ENCODE data around the gene SRGAP2C. TPM values are rescaled to one million over a fixed set of nuclear protein-coding genes. Genes with fewer than 3 reads are reported as not detected.
"Not testable (repeated sequence)": the region's sequence is repeated elsewhere in the genome, so short reads cannot be mapped to it uniquely, and the experiment has no call there.

SRGAP2C gene
- polyA plus RNA-seq, 1 donor (not counting 4 experiments of a cell fraction or from before 2014, with no cell fraction given): 4.5 TPM

DNA sequence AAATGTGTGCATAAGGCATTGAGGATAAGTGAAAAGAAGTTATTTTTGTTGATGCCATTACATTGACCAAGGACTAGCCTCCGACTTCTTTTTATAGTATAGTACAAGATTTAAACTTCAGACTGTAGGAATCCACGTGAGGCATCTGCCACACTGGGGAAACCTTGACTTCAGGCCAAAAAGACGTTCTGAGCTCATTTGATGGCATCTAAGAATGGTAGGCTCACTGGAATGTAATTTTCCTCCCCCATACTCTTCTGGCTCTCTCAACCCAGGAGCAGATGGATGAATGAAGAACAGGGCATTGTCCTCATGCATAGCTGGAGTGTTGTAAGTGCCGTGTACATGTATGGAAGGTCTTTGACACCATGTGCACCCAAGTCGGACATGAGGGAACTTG lies 194.0 kb downstream of the SRGAP2C start:
- H3K9ac ChIP-seq (ENCODE audit: control insufficient read depth, extremely low read depth, insufficient read depth, low read length); H3K9me1 ChIP-seq (ENCODE audit: control insufficient read depth, extremely low read depth, insufficient read depth, low read length); H3K9me3 ChIP-seq (ENCODE audit: control insufficient read depth, low read depth, low read length); H3K79me2 ChIP-seq (ENCODE audit: control insufficient read depth, insufficient read depth, low read length); dilution Hi-C loops (cut with MboI; ENCODE audit: extremely low pct_ligation_motif_present, low sequenced_read_pairs); H3K4me1 ChIP-seq (ENCODE audit: control insufficient read depth, extremely low read depth, insufficient read depth, low read length); H4K20me1 ChIP-seq (ENCODE audit: control insufficient read depth, extremely low read depth, insufficient read depth, low read length); FAIRE-seq; H2AFZ ChIP-seq (ENCODE audit: control insufficient read depth, low read length); H3K27me3 ChIP-seq (ENCODE audit: control insufficient read depth, extremely low read depth, insufficient read depth, low read length); H3K4me2 ChIP-seq (ENCODE audit: control insufficient read depth, extremely low read depth, insufficient read depth, low read depth, low read length); H3K36me3 ChIP-seq (ENCODE audit: control insufficient read depth in 2 of 2, extremely low read depth in 1 of 2, insufficient read depth in 2 of 2, low read length in 2 of 2); H3K4me3 ChIP-seq (ENCODE audit: control insufficient read depth in 2 of 3, extremely low read depth in 1 of 3, insufficient read depth in 2 of 3, low read depth in 1 of 3, low read length in 3 of 3); H3K27ac ChIP-seq (ENCODE audit: control insufficient read depth, insufficient read depth, low read length); DNase-seq (ENCODE audit: low read depth, low spot score): not testable (repeated sequence)

- H3K36me3 ChIP-seq (ENCODE audit: control insufficient read depth in 2 of 2, extremely low read depth in 1 of 2, insufficient read depth in 2 of 2, low read length in 2 of 2); H3K9me1 ChIP-seq (ENCODE audit: control insufficient read depth, extremely low read depth, insufficient read depth, low read length); H3K4me2 ChIP-seq (ENCODE audit: control insufficient read depth, extremely low read depth, insufficient read depth, low read depth, low read length); DNase-seq (ENCODE audit: low read depth, low spot score); H3K79me2 ChIP-seq (ENCODE audit: control insufficient read depth, insufficient read depth, low read length); H3K27ac ChIP-seq (ENCODE audit: control insufficient read depth, insufficient read depth, low read length); H3K4me3 ChIP-seq (ENCODE audit: control insufficient read depth in 2 of 3, extremely low read depth in 1 of 3, insufficient read depth in 2 of 3, low read depth in 1 of 3, low read length in 3 of 3); dilution Hi-C loops (cut with MboI; ENCODE audit: extremely low pct_ligation_motif_present, low sequenced_read_pairs); H3K27me3 ChIP-seq (ENCODE audit: control insufficient read depth, extremely low read depth, insufficient read depth, low read length); H3K9ac ChIP-seq (ENCODE audit: control insufficient read depth, extremely low read depth, insufficient read depth, low read length); H2AFZ ChIP-seq (ENCODE audit: control insufficient read depth, low read length); H4K20me1 ChIP-seq (ENCODE audit: control insufficient read depth, extremely low read depth, insufficient read depth, low read length); FAIRE-seq; H3K9me3 ChIP-seq (ENCODE audit: control insufficient read depth, low read depth, low read length); H3K4me1 ChIP-seq (ENCODE audit: control insufficient read depth, extremely low read depth, insufficient read depth, low read length): not testable (repeated sequence)
Observed at GRCh38 chr1:121384754-121385153, 200.0 kb downstream of the SRGAP2C start.

- FAIRE-seq; dilution Hi-C loops (cut with MboI; ENCODE audit: extremely low pct_ligation_motif_present, low sequenced_read_pairs); H3K4me1 ChIP-seq (ENCODE audit: control insufficient read depth, extremely low read depth, insufficient read depth, low read length); H3K9me3 ChIP-seq (ENCODE audit: control insufficient read depth, low read depth, low read length); H4K20me1 ChIP-seq (ENCODE audit: control insufficient read depth, extremely low read depth, insufficient read depth, low read length); H3K4me3 ChIP-seq (ENCODE audit: control insufficient read depth in 2 of 3, extremely low read depth in 1 of 3, insufficient read depth in 2 of 3, low read depth in 1 of 3, low read length in 3 of 3); H3K9ac ChIP-seq (ENCODE audit: control insufficient read depth, extremely low read depth, insufficient read depth, low read length); DNase-seq (ENCODE audit: low read depth, low spot score); H3K27me3 ChIP-seq (ENCODE audit: control insufficient read depth, extremely low read depth, insufficient read depth, low read length); H3K36me3 ChIP-seq (ENCODE audit: control insufficient read depth in 2 of 2, extremely low read depth in 1 of 2, insufficient read depth in 2 of 2, low read length in 2 of 2); H3K4me2 ChIP-seq (ENCODE audit: control insufficient read depth, extremely low read depth, insufficient read depth, low read depth, low read length); H3K79me2 ChIP-seq (ENCODE audit: control insufficient read depth, insufficient read depth, low read length); H3K9me1 ChIP-seq (ENCODE audit: control insufficient read depth, extremely low read depth, insufficient read depth, low read length); H3K27ac ChIP-seq (ENCODE audit: control insufficient read depth, insufficient read depth, low read length); H2AFZ ChIP-seq (ENCODE audit: control insufficient read depth, low read length): not testable (repeated sequence)
Observed at GRCh38 chr1:121385162-121385561, 200.4 kb downstream of the SRGAP2C start.

DNA sequence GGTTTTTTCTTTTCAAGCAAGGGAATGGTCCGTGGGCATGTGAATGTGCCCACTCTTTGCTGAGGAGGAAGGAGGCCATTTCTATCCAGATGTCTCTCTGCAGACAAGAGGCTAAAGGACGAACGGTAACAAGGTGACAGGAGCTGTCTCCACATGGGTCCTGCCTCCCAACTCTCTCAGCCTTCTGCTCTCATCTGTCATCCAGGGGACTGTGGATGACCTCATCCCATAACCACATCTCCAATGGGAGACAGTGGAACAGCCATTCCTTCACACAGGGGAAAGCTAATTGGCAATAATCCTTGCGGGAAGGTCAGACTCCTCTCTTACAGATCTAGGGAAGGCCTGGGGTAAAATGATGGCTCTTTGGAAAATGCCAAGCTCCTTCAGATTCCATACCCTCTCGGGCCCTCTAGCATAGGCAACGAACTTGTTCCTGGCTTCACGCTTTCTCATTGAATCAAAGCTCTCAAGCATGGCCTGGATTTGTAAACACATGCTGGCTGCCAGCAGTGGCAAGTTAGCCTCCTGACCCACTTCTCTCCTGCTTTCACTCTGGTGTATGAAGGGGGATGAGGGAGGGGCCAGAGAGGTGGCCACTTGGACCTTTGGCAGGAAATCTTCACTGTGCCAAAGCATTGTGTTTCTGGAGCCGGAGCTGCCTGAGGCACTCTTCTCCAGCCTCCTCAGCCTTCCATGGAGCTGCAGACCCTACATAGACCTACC lies 201.0 kb downstream of the SRGAP2C start:
- H3K9me3 ChIP-seq (ENCODE audit: control insufficient read depth, low read depth, low read length); H2AFZ ChIP-seq (ENCODE audit: control insufficient read depth, low read length); H3K27ac ChIP-seq (ENCODE audit: control insufficient read depth, insufficient read depth, low read length); H3K4me3 ChIP-seq (ENCODE audit: control insufficient read depth in 2 of 3, extremely low read depth in 1 of 3, insufficient read depth in 2 of 3, low read depth in 1 of 3, low read length in 3 of 3); H3K9ac ChIP-seq (ENCODE audit: control insufficient read depth, extremely low read depth, insufficient read depth, low read length); H3K9me1 ChIP-seq (ENCODE audit: control insufficient read depth, extremely low read depth, insufficient read depth, low read length); DNase-seq (ENCODE audit: low read depth, low spot score); FAIRE-seq; H3K4me2 ChIP-seq (ENCODE audit: control insufficient read depth, extremely low read depth, insufficient read depth, low read depth, low read length); H4K20me1 ChIP-seq (ENCODE audit: control insufficient read depth, extremely low read depth, insufficient read depth, low read length); H3K27me3 ChIP-seq (ENCODE audit: control insufficient read depth, extremely low read depth, insufficient read depth, low read length); dilution Hi-C loops (cut with MboI; ENCODE audit: extremely low pct_ligation_motif_present, low sequenced_read_pairs); H3K4me1 ChIP-seq (ENCODE audit: control insufficient read depth, extremely low read depth, insufficient read depth, low read length); H3K79me2 ChIP-seq (ENCODE audit: control insufficient read depth, insufficient read depth, low read length); H3K36me3 ChIP-seq (ENCODE audit: control insufficient read depth in 2 of 2, extremely low read depth in 1 of 2, insufficient read depth in 2 of 2, low read length in 2 of 2): not testable (repeated sequence)

- DNase-seq (ENCODE audit: low read depth, low spot score): not testable (repeated sequence)
Observed at GRCh38 chr1:121386319-121386948, 201.7 kb downstream of the SRGAP2C start.

More at GRCh38 chr1:121386319-121386948, 201.7 kb downstream of the SRGAP2C start:
- FAIRE-seq; H3K27me3 ChIP-seq (ENCODE audit: control insufficient read depth, extremely low read depth, insufficient read depth, low read length); H3K79me2 ChIP-seq (ENCODE audit: control insufficient read depth, insufficient read depth, low read length); H3K4me3 ChIP-seq (ENCODE audit: control insufficient read depth in 2 of 3, extremely low read depth in 1 of 3, insufficient read depth in 2 of 3, low read depth in 1 of 3, low read length in 3 of 3); H3K9me1 ChIP-seq (ENCODE audit: control insufficient read depth, extremely low read depth, insufficient read depth, low read length); H3K27ac ChIP-seq (ENCODE audit: control insufficient read depth, insufficient read depth, low read length); H3K4me1 ChIP-seq (ENCODE audit: control insufficient read depth, extremely low read depth, insufficient read depth, low read length); H3K9me3 ChIP-seq (ENCODE audit: control insufficient read depth, low read depth, low read length); H3K36me3 ChIP-seq (ENCODE audit: control insufficient read depth in 2 of 2, extremely low read depth in 1 of 2, insufficient read depth in 2 of 2, low read length in 2 of 2); H3K4me2 ChIP-seq (ENCODE audit: control insufficient read depth, extremely low read depth, insufficient read depth, low read depth, low read length); dilution Hi-C loops (cut with MboI; ENCODE audit: extremely low pct_ligation_motif_present, low sequenced_read_pairs); H3K9ac ChIP-seq (ENCODE audit: control insufficient read depth, extremely low read depth, insufficient read depth, low read length); H4K20me1 ChIP-seq (ENCODE audit: control insufficient read depth, extremely low read depth, insufficient read depth, low read length); H2AFZ ChIP-seq (ENCODE audit: control insufficient read depth, low read length): not testable (repeated sequence)
